GM12872 (cell line): ENCODE results near the gene PCCA.

ENCODE experiments used
- CTCF ChIP-seq: IDR thresholded peaks from 3 replicates; pipeline ENCODE4 v1.5.1; 2011; ENCODE audit warnings: low read depth, mild to moderate bottlenecking, low read length, moderate library complexity; ENCODE audit not compliant: insufficient read depth

Gene PCCA

GRCh38 chr13:100388923-100389322 lies 300.0 kb downstream of the PCCA start:
- no peak for TF ChIP-seq CTCF

DNA sequence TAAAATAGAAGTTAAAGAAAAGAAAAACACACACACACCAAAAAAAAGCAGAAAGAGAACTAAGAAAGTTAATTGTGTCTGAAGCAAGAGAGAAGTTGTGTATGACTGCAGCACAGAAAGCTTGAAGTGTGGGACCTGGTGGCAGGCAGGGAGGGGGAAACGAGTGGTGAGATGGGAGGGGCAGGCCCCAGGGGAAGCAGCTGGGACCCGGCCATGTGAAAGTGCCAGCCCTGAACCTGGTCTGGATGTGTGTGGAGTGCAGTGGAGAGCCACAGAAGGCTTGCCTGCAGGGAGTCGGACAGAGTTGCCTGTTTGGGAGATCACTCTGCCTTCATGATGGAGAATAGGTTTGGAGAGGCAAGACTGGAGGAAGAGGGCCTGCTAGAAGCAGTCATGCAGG lies 300.7 kb downstream of the PCCA start:
- TF ChIP-seq CTCF, result no peak

DNA sequence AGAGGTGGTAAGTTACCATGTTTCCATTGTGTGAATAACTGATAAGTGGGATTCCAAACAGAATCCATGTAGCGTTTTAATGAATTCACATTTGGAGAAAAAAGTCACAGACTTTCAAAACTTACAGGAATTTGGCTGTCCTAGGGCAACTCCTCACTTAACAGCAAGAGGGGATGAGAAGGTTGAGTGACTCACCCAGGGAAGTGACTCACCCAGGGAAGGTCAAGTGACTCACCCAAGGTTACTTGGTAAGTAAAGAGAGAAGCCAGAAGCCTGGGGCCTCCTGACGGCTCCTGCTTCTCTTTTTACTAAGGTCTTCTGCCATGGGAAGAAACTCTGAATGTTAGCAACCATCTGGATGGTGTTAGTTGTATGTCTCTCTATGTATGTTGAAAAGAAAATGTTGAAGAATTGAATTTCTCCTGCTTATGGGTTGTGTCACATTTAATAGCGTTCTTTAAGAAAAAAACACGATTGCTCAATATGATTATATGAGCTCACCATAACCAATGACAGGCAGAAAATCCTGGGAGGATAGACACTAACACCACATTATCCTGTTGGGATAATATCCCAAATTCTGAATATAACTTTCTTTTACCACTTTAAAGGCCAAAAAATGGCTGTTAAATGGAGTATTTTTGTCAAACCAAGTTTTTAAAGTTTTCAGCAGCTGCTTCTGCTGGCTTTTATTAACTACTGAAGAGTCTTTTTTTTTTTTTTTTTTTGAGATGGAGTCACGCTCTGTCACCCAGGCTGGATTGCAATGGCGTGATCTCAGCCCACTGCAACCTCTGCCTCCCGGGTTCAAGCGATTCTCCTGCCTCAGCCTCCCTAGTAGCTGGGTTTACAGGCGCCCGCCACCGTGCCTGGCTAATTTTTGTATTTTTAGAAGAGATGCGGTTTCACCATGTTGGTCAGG lies 304.1 kb downstream of the PCCA start:
- no peak for TF ChIP-seq CTCF

GRCh38 chr13:100394005-100394695 lies 305.3 kb downstream of the PCCA start:
- TF ChIP-seq CTCF, result no peak

GRCh38 chr13:100395698-100396373 lies 306.9 kb downstream of the PCCA start:
- TF ChIP-seq CTCF, result no peak

DNA sequence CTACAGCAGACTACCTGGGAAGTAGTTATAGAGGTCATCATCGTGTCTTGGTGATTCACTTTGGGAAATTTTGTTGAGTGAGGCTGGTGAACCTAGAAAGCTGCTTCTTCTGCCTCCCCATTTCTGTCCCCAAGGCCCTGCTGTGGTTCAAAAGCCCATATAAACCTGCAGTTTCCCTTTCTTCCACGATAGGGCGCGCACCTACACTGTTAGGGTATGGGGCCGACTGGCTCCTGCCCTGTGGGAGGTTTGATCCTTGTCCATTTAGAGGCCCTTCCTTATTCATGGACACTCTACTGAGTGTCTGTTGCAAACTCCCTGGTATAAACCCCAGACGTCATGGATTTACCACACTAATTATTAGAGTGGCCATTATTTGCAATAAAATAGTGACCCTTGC lies 307.9 kb downstream of the PCCA start:
- TF ChIP-seq CTCF, result no peak

DNA sequence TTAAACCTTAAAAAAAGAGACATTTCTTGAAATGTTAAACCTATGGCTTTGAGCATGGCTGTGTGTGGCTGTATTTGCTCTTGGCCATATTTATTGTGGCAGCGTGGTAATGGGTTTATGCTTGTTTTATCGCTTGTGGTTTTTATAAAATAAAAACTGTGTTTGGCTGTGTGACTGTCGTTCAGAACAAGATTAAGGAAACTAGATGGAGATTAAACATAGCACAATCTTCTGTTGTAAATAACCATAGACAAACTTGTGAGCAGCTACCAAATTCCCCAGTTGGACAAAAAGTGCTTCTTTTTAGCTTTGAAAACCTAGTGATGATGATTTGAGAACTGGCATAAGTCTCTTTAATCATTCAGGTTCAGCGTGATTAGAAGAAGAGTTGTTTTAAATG lies 308.7 kb downstream of the PCCA start:
- no peak for TF ChIP-seq CTCF
